ENCODE data around the gene ABLIM2.

DNA sequence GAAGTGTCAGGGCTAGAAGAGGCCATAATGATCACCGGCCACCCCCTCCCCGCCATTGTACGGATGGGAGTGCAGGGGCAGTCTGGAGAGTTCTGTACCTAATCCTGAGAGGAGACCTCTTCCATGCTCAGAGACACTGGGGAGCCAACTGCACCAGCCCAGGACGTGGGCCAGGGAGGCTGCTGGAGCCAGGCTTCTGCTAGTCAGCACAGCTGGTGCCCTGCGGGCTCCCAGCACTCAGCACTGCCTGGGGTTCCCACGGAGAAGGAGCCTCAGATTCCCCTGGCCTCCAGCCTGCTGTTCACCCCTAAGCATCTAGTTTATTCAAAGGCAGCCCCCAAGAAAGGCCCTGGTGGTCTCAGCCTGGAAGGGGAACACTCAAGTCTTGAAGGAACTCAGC is 28.8 kb downstream of the ABLIM2 start:
- TF ChIP-seq, protein P1, sequence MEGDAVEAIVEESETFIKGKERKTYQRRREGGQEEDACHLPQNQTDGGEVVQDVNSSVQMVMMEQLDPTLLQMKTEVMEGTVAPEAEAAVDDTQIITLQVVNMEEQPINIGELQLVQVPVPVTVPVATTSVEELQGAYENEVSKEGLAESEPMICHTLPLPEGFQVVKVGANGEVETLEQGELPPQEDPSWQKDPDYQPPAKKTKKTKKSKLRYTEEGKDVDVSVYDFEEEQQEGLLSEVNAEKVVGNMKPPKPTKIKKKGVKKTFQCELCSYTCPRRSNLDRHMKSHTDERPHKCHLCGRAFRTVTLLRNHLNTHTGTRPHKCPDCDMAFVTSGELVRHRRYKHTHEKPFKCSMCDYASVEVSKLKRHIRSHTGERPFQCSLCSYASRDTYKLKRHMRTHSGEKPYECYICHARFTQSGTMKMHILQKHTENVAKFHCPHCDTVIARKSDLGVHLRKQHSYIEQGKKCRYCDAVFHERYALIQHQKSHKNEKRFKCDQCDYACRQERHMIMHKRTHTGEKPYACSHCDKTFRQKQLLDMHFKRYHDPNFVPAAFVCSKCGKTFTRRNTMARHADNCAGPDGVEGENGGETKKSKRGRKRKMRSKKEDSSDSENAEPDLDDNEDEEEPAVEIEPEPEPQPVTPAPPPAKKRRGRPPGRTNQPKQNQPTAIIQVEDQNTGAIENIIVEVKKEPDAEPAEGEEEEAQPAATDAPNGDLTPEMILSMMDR (IDR thresholded peaks at IDR 0.05): no peak
- no peak for TF ChIP-seq EZH2 (IDR thresholded peaks at IDR 0.05; ENCODE audit: borderline replicate concordance, insufficient read depth, low read depth, low read length, poor library complexity, severe bottlenecking)
